GM12875 (cell line): Measurements from ENCODE around the gene CXCR4.

Experiments
- H3K4me3 ChIP-seq: one replicate; pipeline ENCODE4 v1.5.1; 2011; ENCODE audit warnings: low read depth, low read length, control low read depth
- CTCF ChIP-seq: IDR thresholded peaks from 2 replicates; pipeline ENCODE4 v1.5.1; 2011; ENCODE audit warnings: low read depth, mild to moderate bottlenecking, control low read depth, inconsistent platforms, low read length, moderate library complexity, borderline replicate concordance; ENCODE audit not compliant: insufficient read depth

The CXCR4 gene

DNA sequence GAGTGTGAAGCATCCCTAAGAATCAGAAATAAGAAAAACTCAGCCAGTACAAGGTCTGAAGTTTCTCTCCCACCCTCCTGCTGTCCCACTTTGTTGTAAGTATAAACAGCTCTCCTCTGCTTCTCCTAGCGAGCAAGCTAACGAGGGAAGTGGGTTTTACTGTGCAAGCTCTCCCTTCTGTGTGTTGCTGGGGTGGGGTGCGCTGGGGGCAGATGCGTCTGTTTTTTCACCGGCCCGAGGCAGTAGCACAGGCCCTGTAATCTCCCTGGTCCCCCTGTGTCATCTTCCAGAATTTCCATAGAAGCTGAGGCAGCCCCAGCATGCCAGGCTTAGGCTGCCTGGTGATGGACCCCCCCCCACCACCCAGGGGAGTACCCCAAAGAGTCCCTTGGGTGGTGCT lies 9.4 kb upstream of the CXCR4 start:
- no peak overlapping the region for H3K4me3 ChIP-seq
- no peak for TF ChIP-seq CTCF

GRCh38 chr2:136126421-136126926 lies 8.5 kb upstream of the CXCR4 start:
- H3K4me3 ChIP-seq, result no peak overlapping the region
- no peak for TF ChIP-seq CTCF

GRCh38 chr2:136126021-136126420 lies 8.1 kb upstream of the CXCR4 start:
- no peak for TF ChIP-seq CTCF

DNA sequence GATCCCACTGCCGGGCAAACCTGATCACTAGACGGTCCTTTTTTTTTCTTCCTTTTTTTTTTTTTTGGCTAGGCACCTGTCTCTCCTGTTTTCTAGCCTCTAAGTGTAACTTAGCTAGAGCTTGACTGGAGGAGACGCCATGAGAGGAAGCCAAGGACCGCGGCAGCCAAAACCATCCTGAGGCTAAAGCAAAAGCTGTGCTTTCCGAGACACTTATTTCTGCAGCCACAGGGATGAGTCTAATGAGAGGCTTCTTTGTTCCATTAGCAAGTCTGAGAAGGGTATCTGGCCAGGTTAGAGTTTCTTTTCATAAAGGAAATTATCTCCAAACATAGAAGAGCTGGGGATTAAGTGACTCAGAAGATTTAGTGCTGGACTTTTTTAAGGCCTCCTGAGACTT lies 7.3 kb upstream of the CXCR4 start:
- TF ChIP-seq CTCF, result no peak
- no peak overlapping the region for H3K4me3 ChIP-seq

More at GRCh38 chr2:136126021-136126420, 8.1 kb upstream of the CXCR4 start:
- no peak overlapping the region for H3K4me3 ChIP-seq

DNA sequence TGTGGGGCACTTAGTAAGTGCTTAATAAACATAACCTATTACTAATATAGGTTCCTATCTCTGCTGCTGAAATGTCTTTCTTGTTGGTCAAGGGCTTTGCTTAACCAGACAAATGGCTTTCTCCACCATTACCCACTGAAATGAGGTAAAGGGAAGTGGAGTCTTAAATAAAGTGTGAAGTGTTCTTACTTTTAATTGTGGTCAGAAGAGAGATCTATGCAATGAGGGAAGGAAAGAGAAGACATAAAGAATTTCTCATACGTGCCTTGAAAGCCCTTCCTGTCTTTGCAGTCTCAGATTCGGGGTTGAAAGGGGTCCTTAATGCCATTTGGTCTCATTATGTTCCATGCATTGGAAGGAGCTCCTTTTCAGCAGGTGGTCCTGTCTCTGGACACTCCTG lies 6.9 kb upstream of the CXCR4 start:
- H3K4me3 ChIP-seq, result no peak overlapping the region
- no peak for TF ChIP-seq CTCF

- no peak overlapping the region for H3K4me3 ChIP-seq
- TF ChIP-seq CTCF, result no peak
Observed at GRCh38 chr2:136122661-136123060, 4.7 kb upstream of the CXCR4 start.

- TF ChIP-seq CTCF, result no peak
- no peak overlapping the region for H3K4me3 ChIP-seq
Observed at GRCh38 chr2:136121204-136121910, 3.4 kb upstream of the CXCR4 start.
